HepG2 (cell line): ENCODE data around the gene NCBP3. TPM values are rescaled to one million over a fixed set of nuclear protein-coding genes. Genes with fewer than 3 reads are reported as not detected.

Experiments
- DNMT3B ChIP-seq: conservative IDR thresholded peaks from 2 replicates; pipeline ENCODE4 v1.6.1; 2016; ENCODE audit warnings: missing biosample characterization, control low read depth
- ETV6 ChIP-seq: sonication (generic); formaldehyde crosslinking; conservative IDR thresholded peaks from 2 replicates; pipeline ENCODE4 v1.4.0; 2020; ENCODE audit warnings: missing genetic modification reagents
- FOXC1 ChIP-seq: sonication (generic); formaldehyde crosslinking; IDR thresholded peaks from 2 replicates; pipeline ENCODE4 v1.8.0; 2022; ENCODE audit warnings: mild to moderate bottlenecking, missing genetic modification reagents, borderline replicate concordance
- HCFC1 ChIP-seq: fragments of 150-350 bp; IDR thresholded peaks from 2 replicates; pipeline ENCODE4 v1.6.1; 2014; ENCODE audit warnings: low read depth, low read length
- MAZ ChIP-seq, 2 experiments: sonication (generic) in 1 of 2; formaldehyde crosslinking in 1 of 2; IDR thresholded peaks; 2 replicates each; pipeline versions ENCODE4 v1.5.0 to v1.6.1; 2012 to 2020; ENCODE audit warnings: low read depth in 2 of 2, mild to moderate bottlenecking in 2 of 2, borderline replicate concordance in 1 of 2, improper control_type of control experiment in 1 of 2, low read length in 1 of 2, missing genetic modification reagents in 1 of 2, moderate library complexity in 1 of 2
- NFE2 ChIP-seq: sonication (generic); formaldehyde crosslinking; IDR thresholded peaks from 2 replicates; pipeline ENCODE4 v1.4.0; 2020; ENCODE audit warnings: missing genetic modification reagents
- ZNF232 ChIP-seq: sonication (generic); formaldehyde crosslinking; IDR thresholded peaks from 2 replicates; pipeline ENCODE4 v1.4.0; 2020; ENCODE audit warnings: missing genetic modification reagents, borderline replicate concordance
- ZNF282 ChIP-seq: fragments of 450-650 bp; IDR thresholded peaks from 2 replicates; pipeline ENCODE4 v1.6.1; 2018; ENCODE audit not compliant: partially characterized antibody
- polyA plus RNA-seq, 8 experiments: library from polyadenylated mRNA; depleted of rRNA in 3 of 8; stranded (reverse) in 7 of 8; unstranded in 1 of 8; fragments of >200 nt; fragmentation: Illumina TruSeq in 4 of 8; extraction: Trizol in 4 of 8; gene quantifications; 2 replicates each; pipeline versions ENCODE4 v1.2.1 to v1.2.3, GENCODE V29; 2011 to 2016; ENCODE audit warnings: low read depth in 4 of 8, missing spikeins in 1 of 8, mixed read lengths in 1 of 8; ENCODE audit not compliant: insufficient read depth in 1 of 8
- total RNA-seq, 5 experiments: library from RNA; depleted of rRNA; stranded (reverse); fragments of >200 nt; fragmentation: Illumina TruSeq; extraction: Trizol; gene quantifications; 2 replicates each; pipeline ENCODE4 v1.2.3, GENCODE V29; 2016; ENCODE audit warnings: low read depth in 1 of 5
- TF ChIP-seq, protein P1 (sequence below): IDR thresholded peaks from 2 replicates; pipeline ENCODE4 v1.6.1; 2016; ENCODE audit warnings: mild to moderate bottlenecking
- TF ChIP-seq, protein P2 (sequence below): sonication (generic); formaldehyde crosslinking; IDR thresholded peaks from 2 replicates; pipeline ENCODE4 v1.4.0; 2020; ENCODE audit warnings: missing genetic modification reagents
- TF ChIP-seq, protein P3 (sequence below): IDR thresholded peaks from 2 replicates; pipeline ENCODE4 v1.6.1; 2012; ENCODE audit warnings: inconsistent platforms
- TF ChIP-seq, protein P4 (sequence below): sonication (generic); formaldehyde crosslinking; IDR thresholded peaks from 2 replicates; pipeline ENCODE4 v1.4.0; 2020; ENCODE audit warnings: mild to moderate bottlenecking, missing genetic modification reagents

The NCBP3 gene
- total and polyA plus RNA-seq, 2 of the 13 experiments (the other 11 are each of a cell fraction or from before 2014, with no cell fraction given): 19.5 to 24.8 TPM

DNA sequence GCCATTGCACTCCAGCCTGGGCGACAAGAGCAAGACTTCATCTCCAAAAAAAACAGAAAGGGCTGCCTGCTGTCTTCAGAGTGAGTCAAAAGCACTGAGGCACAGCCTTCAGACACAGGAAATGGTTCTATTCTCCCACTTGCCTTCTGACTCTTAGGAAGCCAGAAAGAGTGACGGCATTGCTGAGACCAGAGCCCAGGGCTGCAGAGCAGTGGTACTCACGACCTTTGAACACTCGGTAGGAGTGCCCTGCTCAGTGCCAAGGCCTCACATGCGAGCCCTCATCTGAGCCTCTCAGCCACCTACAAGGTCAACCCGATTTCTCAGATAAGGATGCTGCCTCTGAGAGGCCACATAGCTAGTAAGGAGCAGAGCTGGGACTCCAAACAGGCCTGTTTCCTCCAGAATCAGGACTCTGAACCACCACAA, 41.5 kb downstream of the NCBP3 start (continued):
- TF ChIP-seq, protein P1, sequence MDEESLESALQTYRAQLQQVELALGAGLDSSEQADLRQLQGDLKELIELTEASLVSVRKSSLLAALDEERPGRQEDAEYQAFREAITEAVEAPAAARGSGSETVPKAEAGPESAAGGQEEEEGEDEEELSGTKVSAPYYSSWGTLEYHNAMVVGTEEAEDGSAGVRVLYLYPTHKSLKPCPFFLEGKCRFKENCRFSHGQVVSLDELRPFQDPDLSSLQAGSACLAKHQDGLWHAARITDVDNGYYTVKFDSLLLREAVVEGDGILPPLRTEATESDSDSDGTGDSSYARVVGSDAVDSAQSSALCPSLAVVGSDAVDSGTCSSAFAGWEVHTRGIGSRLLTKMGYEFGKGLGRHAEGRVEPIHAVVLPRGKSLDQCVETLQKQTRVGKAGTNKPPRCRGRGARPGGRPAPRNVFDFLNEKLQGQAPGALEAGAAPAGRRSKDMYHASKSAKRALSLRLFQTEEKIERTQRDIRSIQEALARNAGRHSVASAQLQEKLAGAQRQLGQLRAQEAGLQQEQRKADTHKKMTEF (CRISPR knock-in tag): no peak
- TF ChIP-seq HCFC1: no peak
- TF ChIP-seq DNMT3B (CRISPR knock-in tag): no peak
- TF ChIP-seq ZNF282: no peak
- TF ChIP-seq NFE2 (CRISPR knock-in tag): no peak
- no peak for TF ChIP-seq ETV6 (CRISPR knock-in tag)
- TF ChIP-seq, protein P2, sequence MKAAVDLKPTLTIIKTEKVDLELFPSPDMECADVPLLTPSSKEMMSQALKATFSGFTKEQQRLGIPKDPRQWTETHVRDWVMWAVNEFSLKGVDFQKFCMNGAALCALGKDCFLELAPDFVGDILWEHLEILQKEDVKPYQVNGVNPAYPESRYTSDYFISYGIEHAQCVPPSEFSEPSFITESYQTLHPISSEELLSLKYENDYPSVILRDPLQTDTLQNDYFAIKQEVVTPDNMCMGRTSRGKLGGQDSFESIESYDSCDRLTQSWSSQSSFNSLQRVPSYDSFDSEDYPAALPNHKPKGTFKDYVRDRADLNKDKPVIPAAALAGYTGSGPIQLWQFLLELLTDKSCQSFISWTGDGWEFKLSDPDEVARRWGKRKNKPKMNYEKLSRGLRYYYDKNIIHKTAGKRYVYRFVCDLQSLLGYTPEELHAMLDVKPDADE: no peak
- TF ChIP-seq, protein P3, sequence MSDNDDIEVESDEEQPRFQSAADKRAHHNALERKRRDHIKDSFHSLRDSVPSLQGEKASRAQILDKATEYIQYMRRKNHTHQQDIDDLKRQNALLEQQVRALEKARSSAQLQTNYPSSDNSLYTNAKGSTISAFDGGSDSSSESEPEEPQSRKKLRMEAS: no peak
- TF ChIP-seq FOXC1 (CRISPR knock-in tag): no peak
- TF ChIP-seq ZNF232 (CRISPR knock-in tag): no peak
- TF ChIP-seq MAZ (IDR thresholded peaks at IDR 0.05; ENCODE audit: borderline replicate concordance, low read depth, low read length): no peak
- no peak for TF ChIP-seq MAZ (CRISPR knock-in tag; IDR thresholded peaks at IDR 0.05; ENCODE audit: low read depth)
- TF ChIP-seq, protein P4, sequence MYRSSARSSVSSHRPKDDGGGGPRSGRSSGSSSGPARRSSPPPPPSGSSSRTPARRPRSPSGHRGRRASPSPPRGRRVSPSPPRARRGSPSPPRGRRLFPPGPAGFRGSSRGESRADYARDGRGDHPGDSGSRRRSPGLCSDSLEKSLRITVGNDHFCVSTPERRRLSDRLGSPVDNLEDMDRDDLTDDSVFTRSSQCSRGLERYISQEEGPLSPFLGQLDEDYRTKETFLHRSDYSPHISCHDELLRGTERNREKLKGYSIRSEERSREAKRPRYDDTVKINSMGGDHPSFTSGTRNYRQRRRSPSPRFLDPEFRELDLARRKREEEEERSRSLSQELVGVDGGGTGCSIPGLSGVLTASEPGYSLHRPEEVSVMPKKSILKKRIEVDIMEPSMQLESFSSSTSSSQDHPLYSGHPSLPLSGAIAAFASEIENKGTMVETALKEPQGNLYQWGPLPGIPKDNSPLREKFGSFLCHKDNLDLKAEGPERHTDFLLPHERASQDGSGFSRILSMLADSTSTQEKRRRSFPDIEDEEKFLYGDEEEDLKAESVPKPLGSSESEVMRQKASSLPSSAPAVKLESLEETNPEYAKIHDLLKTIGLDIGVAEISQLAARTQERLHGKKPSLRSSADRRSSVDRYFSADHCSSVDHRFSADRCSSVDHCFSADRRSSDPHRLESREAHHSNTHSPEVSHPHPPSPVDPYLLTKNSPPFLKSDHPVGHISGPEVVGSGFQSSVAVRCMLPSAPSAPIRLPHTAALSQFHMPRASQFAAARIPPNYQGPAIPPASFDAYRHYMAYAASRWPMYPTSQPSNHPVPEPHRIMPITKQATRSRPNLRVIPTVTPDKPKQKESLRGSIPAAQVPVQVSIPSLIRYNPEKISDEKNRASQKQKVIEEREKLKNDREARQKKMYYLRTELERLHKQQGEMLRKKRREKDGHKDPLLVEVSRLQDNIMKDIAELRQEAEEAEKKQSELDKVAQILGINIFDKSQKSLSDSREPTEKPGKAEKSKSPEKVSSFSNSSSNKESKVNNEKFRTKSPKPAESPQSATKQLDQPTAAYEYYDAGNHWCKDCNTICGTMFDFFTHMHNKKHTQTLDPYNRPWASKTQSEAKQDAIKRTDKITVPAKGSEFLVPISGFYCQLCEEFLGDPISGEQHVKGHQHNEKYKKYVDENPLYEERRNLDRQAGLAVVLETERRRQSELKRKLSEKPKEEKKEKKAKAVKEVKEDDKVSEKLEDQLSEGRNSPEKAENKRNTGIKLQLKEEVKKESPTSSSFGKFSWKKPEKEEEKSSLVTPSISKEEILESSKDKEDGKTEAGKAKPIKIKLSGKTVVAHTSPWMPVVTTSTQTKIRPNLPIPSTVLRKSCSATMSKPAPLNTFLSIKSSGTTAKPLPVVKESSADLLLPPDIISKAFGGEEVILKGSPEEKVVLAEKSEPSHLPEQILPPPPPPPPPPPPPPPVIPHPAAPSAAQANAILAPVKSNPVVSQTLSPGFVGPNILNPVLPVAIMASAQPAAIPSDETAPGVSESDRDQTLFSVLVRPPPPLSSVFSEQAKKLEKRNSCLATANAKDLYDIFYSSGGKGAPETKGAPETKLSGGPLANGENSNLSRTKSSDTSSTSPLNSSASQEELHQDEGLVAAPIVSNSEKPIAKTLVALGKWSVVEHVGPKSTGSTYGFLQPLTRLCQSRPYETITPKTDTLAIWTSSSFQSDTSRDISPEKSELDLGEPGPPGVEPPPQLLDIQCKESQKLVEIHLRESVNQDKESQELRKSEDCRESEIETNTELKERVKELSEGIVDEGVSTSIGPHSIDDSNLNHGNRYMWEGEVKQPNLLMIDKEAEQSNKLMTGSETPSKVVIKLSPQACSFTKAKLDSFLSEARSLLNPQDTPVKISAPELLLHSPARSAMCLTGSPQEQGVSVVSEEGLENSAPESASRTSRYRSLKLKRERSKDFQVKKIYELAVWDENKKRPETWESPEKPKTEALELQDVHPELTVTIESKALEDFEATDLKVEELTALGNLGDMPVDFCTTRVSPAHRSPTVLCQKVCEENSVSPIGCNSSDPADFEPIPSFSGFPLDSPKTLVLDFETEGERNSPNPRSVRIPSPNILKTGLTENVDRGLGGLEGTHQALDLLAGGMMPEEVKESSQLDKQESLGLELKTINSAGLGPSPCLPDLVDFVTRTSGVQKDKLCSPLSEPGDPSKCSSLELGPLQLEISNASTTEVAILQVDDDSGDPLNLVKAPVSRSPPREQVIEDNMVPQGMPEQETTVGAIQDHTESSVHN (CRISPR knock-in tag): no peak
